Suprapubic skin (tissue), 4 donors: ENCODE results near the gene ARHGAP29. TPM values are rescaled to one million over a fixed set of nuclear protein-coding genes. Genes with fewer than 3 reads are reported as not detected.

Experiments
- DNase-seq, 2 donors: peaks; one replicate each; pipeline ENCODE4 v3.0.0-alpha.2; 2019; ENCODE audit warnings: low spot score in 2 of 2
- H3K27ac ChIP-seq: fragments of 200-600 bp; sonication (generic); one replicate; pipeline ENCODE4 v1.5.1; 2019
- H3K27me3 ChIP-seq: fragments of 200-600 bp; sonication (generic); one replicate; pipeline ENCODE4 v1.5.1; 2019
- H3K36me3 ChIP-seq: fragments of 200-600 bp; sonication (generic); one replicate; pipeline ENCODE4 v1.5.1; 2019
- H3K4me1 ChIP-seq: fragments of 200-600 bp; sonication (generic); one replicate; pipeline ENCODE4 v1.5.1; 2019
- H3K4me3 ChIP-seq: fragments of 200-600 bp; sonication (generic); one replicate; pipeline ENCODE4 v1.5.1; 2019; ENCODE audit warnings: mild to moderate bottlenecking
- H3K9me3 ChIP-seq: fragments of 200-600 bp; sonication (generic); one replicate; pipeline ENCODE4 v1.5.1; 2019
- EP300 ChIP-seq: sonication (generic); formaldehyde crosslinking; IDR thresholded peaks from one replicate; pipeline ENCODE4 v1.6.1; 2017; ENCODE audit warnings: antibody characterized with exemption
- POLR2A ChIP-seq, 2 donors: fragments of 450-650 bp; IDR thresholded peaks; one replicate each; pipeline ENCODE4 v1.6.1; 2017; ENCODE audit warnings: antibody characterized with exemption in 2 of 2, mild to moderate bottlenecking in 2 of 2, moderate library complexity in 2 of 2
- POLR2AphosphoS5 ChIP-seq, 3 donors: sonication (generic); formaldehyde crosslinking; IDR thresholded peaks; one replicate each; pipeline ENCODE4 v1.6.1; 2017; ENCODE audit warnings: antibody characterized with exemption in 3 of 3
- WGBS: methylation state at CpG from one replicate; pipeline ENCODE4 v1.1.5; 2018; 5-methylcytosine and 5-hydroxymethylcytosine counted together
- total RNA-seq, 4 donors: library from RNA; depleted of rRNA; stranded (reverse); fragments of >200 nt; gene quantifications; one replicate each; pipeline ENCODE4 v1.1.0, GENCODE V29; 2016
- TF ChIP-seq, protein P1 (sequence below), 2 donors: fragments of 200-600 bp in 1 of 2; fragments of 450-650 bp in 1 of 2; sonication (generic) in 1 of 2; IDR thresholded peaks; one replicate each; pipeline ENCODE4 v1.5.1; 2016 to 2019; ENCODE audit warnings: antibody characterized with exemption in 2 of 2, mild to moderate bottlenecking in 1 of 2, moderate library complexity in 1 of 2

Gene ARHGAP29
- total RNA-seq, 4 donors from 2014 or later, result 23.4 to 38.3 (median 28.6) TPM

DNA sequence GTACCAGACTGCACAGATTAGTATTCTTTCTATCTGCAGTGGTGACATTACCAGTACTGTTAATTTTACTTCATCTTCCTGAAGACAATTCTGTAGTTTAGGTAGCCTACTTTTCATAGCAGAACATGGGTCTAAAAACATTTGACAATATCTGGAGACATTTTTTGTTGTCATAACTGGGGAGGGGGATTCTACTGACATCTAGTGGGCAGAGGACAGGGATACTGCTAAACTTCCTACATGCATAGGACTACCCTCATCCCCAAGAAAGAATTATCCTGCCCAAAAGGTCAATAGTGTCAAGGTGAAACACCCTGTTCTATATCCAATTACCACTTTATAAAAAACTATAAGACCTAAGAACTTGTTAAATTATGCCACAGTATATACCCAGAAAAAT, 3.4 kb upstream of the ARHGAP29 start:
- TF ChIP-seq EP300, result no peak
- no peak for TF ChIP-seq POLR2A (IDR thresholded peaks at IDR 0.05)
- TF ChIP-seq, protein P1, sequence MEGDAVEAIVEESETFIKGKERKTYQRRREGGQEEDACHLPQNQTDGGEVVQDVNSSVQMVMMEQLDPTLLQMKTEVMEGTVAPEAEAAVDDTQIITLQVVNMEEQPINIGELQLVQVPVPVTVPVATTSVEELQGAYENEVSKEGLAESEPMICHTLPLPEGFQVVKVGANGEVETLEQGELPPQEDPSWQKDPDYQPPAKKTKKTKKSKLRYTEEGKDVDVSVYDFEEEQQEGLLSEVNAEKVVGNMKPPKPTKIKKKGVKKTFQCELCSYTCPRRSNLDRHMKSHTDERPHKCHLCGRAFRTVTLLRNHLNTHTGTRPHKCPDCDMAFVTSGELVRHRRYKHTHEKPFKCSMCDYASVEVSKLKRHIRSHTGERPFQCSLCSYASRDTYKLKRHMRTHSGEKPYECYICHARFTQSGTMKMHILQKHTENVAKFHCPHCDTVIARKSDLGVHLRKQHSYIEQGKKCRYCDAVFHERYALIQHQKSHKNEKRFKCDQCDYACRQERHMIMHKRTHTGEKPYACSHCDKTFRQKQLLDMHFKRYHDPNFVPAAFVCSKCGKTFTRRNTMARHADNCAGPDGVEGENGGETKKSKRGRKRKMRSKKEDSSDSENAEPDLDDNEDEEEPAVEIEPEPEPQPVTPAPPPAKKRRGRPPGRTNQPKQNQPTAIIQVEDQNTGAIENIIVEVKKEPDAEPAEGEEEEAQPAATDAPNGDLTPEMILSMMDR (IDR thresholded peaks at IDR 0.05), result no peak
- no peak for TF ChIP-seq POLR2AphosphoS5 (IDR thresholded peaks at IDR 0.05)
- H3K4me3 ChIP-seq, result no peak overlapping the region
- H3K9me3 ChIP-seq, result no peaks in the 10 kb centered on the region
- no peak for DNase-seq
- H3K4me1 ChIP-seq, result peaks cover 14% of the 10 kb centered on the region
- no peaks in the 10 kb centered on the region for H3K36me3 ChIP-seq
- no peak overlapping the region for H3K27ac ChIP-seq
- peaks cover 20% of the 10 kb centered on the region for H3K27me3 ChIP-seq

DNA sequence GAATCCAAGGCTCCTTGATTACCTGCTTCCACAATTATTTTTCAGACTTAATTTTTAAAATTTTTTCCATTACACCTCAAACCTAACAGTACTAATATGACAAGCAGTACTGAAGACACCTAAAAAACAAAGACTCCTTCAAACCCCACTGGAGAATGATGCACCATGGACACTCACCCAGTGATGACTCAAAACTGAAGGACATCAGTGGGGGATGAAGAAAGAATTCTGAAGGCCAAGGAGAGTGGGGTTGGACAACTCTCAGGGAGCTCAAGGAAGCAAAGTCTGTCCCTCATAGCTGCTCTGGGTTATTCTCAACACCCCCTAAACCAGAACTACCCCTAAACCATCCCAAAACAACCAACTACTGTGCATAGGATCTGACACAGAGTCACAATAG, 2.4 kb upstream of the ARHGAP29 start:
- no peak for DNase-seq
- H3K4me1 ChIP-seq, result peaks cover 23% of the 10 kb centered on the region
- no peaks in the 10 kb centered on the region for H3K36me3 ChIP-seq
- no peak for TF ChIP-seq POLR2A (IDR thresholded peaks at IDR 0.05)
- TF ChIP-seq, protein P1 (IDR thresholded peaks at IDR 0.05), result no peak
- no peak overlapping the region for H3K27ac ChIP-seq
- H3K4me3 ChIP-seq, result no peak overlapping the region
- peaks cover 20% of the 10 kb centered on the region for H3K27me3 ChIP-seq
- no peaks in the 10 kb centered on the region for H3K9me3 ChIP-seq

DNA sequence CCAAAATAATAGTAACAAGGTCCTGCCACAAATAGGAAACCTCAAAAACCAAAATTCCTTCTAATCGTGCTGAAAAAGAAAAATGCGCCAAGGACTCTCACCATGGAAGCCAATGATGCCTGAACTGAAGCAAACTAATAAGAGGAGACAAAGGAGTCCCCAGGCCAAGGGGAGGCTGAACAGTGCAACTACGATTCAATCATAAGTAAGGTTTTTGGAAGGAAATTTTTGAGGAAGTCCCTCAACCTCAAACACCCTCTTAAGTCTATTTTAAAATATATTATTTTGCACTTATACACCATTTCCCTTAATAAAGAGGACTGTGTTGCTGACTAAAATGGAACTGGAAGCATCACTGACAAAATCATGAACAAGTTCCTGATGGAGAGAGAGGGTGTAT, 1.7 kb upstream of the ARHGAP29 start:
- Histone ChIP-seq H3K4me3 (no peak overlapping the region), H3K27ac (no peak overlapping the region), H3K9me3 (no peaks in the 10 kb centered on the region), H3K4me1 (peaks cover 23% of the 10 kb centered on the region), H3K36me3 (no peaks in the 10 kb centered on the region), H3K27me3 (peaks cover 20% of the 10 kb centered on the region)
- WGBS, result 73% methylated on average over 3 of the region's 3 CpGs
- DNase-seq, result no peak
- no peak for TF ChIP-seq POLR2AphosphoS5 (IDR thresholded peaks at IDR 0.05)
- TF ChIP-seq, protein P1 (IDR thresholded peaks at IDR 0.05), result no peak
- TF ChIP-seq POLR2A (IDR thresholded peaks at IDR 0.05), result no peak
- no peak for TF ChIP-seq EP300

DNA sequence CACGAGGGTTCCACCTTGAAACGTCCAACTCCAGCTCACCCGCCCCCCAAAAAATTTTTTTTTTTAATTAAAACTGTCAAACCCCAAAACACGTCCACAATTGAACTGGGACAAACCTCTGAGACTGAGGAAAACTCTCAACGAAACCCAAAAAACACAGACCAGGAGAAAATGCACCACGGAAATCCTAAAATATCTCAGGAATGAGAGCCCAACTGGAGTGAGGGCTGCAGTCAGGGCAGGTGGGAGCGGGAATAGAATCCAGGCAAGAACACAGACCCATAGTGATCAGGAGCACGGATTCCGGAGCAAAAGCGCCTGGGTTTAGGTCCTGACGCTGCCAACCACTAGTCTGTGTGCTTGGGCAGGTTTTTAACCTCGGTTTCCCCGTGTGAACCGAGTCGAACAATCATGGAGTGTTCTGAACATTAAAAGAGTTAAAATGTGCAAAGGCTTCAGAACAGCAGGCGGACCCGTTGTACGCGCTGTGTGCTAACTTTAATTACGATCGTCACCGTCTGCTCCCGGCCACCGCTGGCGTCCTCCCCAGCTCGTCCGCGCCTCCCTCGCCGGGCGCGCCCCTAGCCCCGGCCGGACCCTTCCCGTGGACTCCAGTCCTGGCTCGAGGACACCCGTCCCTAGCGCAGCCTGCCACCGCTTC, 624 bp downstream of the ARHGAP29 start:
- DNase-seq, result peak; percentile 72 to 82
- WGBS, result under 1% methylated on average over 16 of the region's 39 CpGs
- Histone ChIP-seq H3K27ac (peak overlapping the region; percentile 92), H3K36me3 (no peaks in the 10 kb centered on the region), H3K4me3 (peak overlapping the region; percentile 84), H3K4me1 (peaks cover 30% of the 10 kb centered on the region), H3K9me3 (no peaks in the 10 kb centered on the region), H3K27me3 (peaks cover 20% of the 10 kb centered on the region)
- no peak for TF ChIP-seq POLR2AphosphoS5 (IDR thresholded peaks at IDR 0.05)
- TF ChIP-seq EP300, result no peak
- TF ChIP-seq, protein P1 (IDR thresholded peaks at IDR 0.05), result no peak
- no peak for TF ChIP-seq POLR2A (IDR thresholded peaks at IDR 0.05)

DNA sequence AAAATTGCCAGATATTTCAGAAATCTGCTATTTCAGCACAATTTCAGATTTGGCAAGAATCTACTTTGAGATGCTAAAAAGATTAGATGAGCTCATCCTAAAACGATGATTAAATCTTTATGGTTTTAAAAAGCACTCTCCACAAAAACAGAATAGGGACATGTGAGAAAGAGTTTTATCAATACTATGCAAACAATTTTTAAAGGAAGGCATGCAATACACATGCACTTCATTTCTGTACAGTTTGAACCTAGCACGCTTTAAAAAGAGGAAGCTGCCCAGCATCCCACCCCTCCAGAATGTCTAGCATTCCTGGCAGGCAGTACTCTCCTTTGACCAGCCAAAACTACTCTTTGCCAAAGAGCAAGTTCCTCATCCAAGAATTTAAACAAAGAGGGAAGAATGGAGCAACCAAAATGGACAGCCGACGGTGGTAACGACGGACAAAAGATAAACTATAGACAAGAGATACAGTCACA, 1.3 kb downstream of the ARHGAP29 start:
- no peak for DNase-seq
- Histone ChIP-seq H3K27me3 (peaks cover 20% of the 10 kb centered on the region), H3K36me3 (no peaks in the 10 kb centered on the region), H3K4me1 (peaks cover 31% of the 10 kb centered on the region), H3K4me3 (peak overlapping the region; percentile 84), H3K9me3 (no peaks in the 10 kb centered on the region), H3K27ac (peak overlapping the region; percentile 92)
- WGBS, result under 1% methylated on average over 6 of the region's 6 CpGs
- no peak for TF ChIP-seq POLR2A (IDR thresholded peaks at IDR 0.05)
- TF ChIP-seq EP300, result no peak
- TF ChIP-seq, protein P1 (IDR thresholded peaks at IDR 0.05), result no peak
- no peak for TF ChIP-seq POLR2AphosphoS5 (IDR thresholded peaks at IDR 0.05)
